Measurements from ENCODE around the gene NAP1L4.
"Not testable (repeated sequence)": the region's sequence is repeated elsewhere in the genome, so short reads cannot be mapped to it uniquely, and the experiment has no call there.

Gene NAP1L4

GRCh38 chr11:2909133-2909902, 82.8 kb downstream of the NAP1L4 start:
- H3K9ac ChIP-seq (ENCODE audit: low read depth, low read length, poor library complexity, severe bottlenecking), result no peak overlapping the region
- no peaks in the 10 kb centered on the region for H3F3A ChIP-seq (ENCODE audit: low read depth)
- H3K79me2 ChIP-seq (ENCODE audit: insufficient read depth, low read length), result peaks cover 1% of the 10 kb centered on the region; the same call in 1 of the 2 replicates
- H3K9me3 ChIP-seq (ENCODE audit: insufficient read depth, low read depth, low read length), result no peaks in the 10 kb centered on the region
- no peaks in the 10 kb centered on the region for H3K27me3 ChIP-seq (ENCODE audit: insufficient read depth, low read length, poor library complexity, severe bottlenecking)
- no peaks in the 10 kb centered on the region for H3K36me3 ChIP-seq (ENCODE audit: insufficient read depth, low read length)
- H2AFZ ChIP-seq (ENCODE audit: low read length), result no peak overlapping the region
- no peak overlapping the region for H3K4me2 ChIP-seq (ENCODE audit: low read depth, low read length, poor library complexity, severe bottlenecking)
- H4K20me1 ChIP-seq (ENCODE audit: insufficient read depth, low read length, poor library complexity, severe bottlenecking), result no peaks in the 10 kb centered on the region
- no peak overlapping the region for H3K4me3 ChIP-seq (ENCODE audit: low read length, poor library complexity, severe bottlenecking)
- H3K9me2 ChIP-seq (replicated peaks; ENCODE audit: low read depth, low read length), result no peaks in the 10 kb centered on the region
- no peak for TF ChIP-seq EZH2phosphoT487 (IDR thresholded peaks at IDR 0.05; ENCODE audit: borderline replicate concordance)
- TF ChIP-seq CTCF (conservative IDR thresholded peaks at IDR 0.05; ENCODE audit: low read length), result no peak
- peaks cover 25% of the 10 kb centered on the region for H3K4me1 ChIP-seq (ENCODE audit: insufficient read depth, low read length, poor library complexity, severe bottlenecking)

GRCh38 chr11:2908130-2908529, 84.0 kb downstream of the NAP1L4 start:
- Histone ChIP-seq H3K27me3 (ENCODE audit: insufficient read depth, low read length, poor library complexity, severe bottlenecking) (no peaks in the 10 kb centered on the region), H3K4me1 (ENCODE audit: insufficient read depth, low read length, poor library complexity, severe bottlenecking) (peaks cover 25% of the 10 kb centered on the region), H3K79me2 (ENCODE audit: insufficient read depth, low read length) (peaks cover 13% of the 10 kb centered on the region; the same call in 1 of the 2 replicates), H4K20me1 (ENCODE audit: insufficient read depth, low read length, poor library complexity, severe bottlenecking) (no peaks in the 10 kb centered on the region), H3K9me3 (ENCODE audit: insufficient read depth, low read depth, low read length) (no peaks in the 10 kb centered on the region), H3K4me3 (ENCODE audit: low read length, poor library complexity, severe bottlenecking) (no peak overlapping the region), H3F3A (ENCODE audit: low read depth) (no peaks in the 10 kb centered on the region), H3K9ac (ENCODE audit: low read depth, low read length, poor library complexity, severe bottlenecking) (no peak overlapping the region), H2AFZ (ENCODE audit: low read length) (no peak overlapping the region), H3K36me3 (ENCODE audit: insufficient read depth, low read length) (no peaks in the 10 kb centered on the region), H3K9me2 (replicated peaks; ENCODE audit: low read depth, low read length) (no peaks in the 10 kb centered on the region), H3K4me2 (ENCODE audit: low read depth, low read length, poor library complexity, severe bottlenecking) (no peak overlapping the region)
- TF ChIP-seq CTCF (conservative IDR thresholded peaks at IDR 0.05; ENCODE audit: low read length), result no peak
- TF ChIP-seq EZH2phosphoT487 (IDR thresholded peaks at IDR 0.05; ENCODE audit: borderline replicate concordance), result no peak

- not testable (repeated sequence) for H3F3A ChIP-seq (ENCODE audit: low read depth); H3K36me3 ChIP-seq (ENCODE audit: insufficient read depth, low read length); H3K9ac ChIP-seq (ENCODE audit: low read depth, low read length, poor library complexity, severe bottlenecking); H4K20me1 ChIP-seq (ENCODE audit: insufficient read depth, low read length, poor library complexity, severe bottlenecking); H2AFZ ChIP-seq (ENCODE audit: low read length); H3K9me3 ChIP-seq (ENCODE audit: insufficient read depth, low read depth, low read length); H3K9me2 ChIP-seq (replicated peaks; ENCODE audit: low read depth, low read length); H3K4me3 ChIP-seq (ENCODE audit: low read length, poor library complexity, severe bottlenecking); H3K27me3 ChIP-seq (ENCODE audit: insufficient read depth, low read length, poor library complexity, severe bottlenecking)
- Histone ChIP-seq H3K4me2 (ENCODE audit: low read depth, low read length, poor library complexity, severe bottlenecking) (peak overlapping the region; percentile 84), H3K4me1 (ENCODE audit: insufficient read depth, low read length, poor library complexity, severe bottlenecking) (peaks cover 33% of the 10 kb centered on the region), H3K79me2 (ENCODE audit: insufficient read depth, low read length) (peaks cover 20% of the 10 kb centered on the region; the same call in 1 of the 2 replicates)
These were observed 86.8 kb downstream of the NAP1L4 start for GRCh38 chr11:2905299-2905698.
